ENCODE measurements around the gene TAF13.

Gene TAF13

GRCh38 chr1:109094377-109094803, 18.6 kb upstream of the TAF13 start:
- no peak overlapping the region for H3K4me3 ChIP-seq (replicated peaks in 1 of 2; ENCODE audit: low read depth in 2 of 2, low read length in 2 of 2)
- TF ChIP-seq, protein P1, sequence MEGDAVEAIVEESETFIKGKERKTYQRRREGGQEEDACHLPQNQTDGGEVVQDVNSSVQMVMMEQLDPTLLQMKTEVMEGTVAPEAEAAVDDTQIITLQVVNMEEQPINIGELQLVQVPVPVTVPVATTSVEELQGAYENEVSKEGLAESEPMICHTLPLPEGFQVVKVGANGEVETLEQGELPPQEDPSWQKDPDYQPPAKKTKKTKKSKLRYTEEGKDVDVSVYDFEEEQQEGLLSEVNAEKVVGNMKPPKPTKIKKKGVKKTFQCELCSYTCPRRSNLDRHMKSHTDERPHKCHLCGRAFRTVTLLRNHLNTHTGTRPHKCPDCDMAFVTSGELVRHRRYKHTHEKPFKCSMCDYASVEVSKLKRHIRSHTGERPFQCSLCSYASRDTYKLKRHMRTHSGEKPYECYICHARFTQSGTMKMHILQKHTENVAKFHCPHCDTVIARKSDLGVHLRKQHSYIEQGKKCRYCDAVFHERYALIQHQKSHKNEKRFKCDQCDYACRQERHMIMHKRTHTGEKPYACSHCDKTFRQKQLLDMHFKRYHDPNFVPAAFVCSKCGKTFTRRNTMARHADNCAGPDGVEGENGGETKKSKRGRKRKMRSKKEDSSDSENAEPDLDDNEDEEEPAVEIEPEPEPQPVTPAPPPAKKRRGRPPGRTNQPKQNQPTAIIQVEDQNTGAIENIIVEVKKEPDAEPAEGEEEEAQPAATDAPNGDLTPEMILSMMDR (IDR thresholded peaks at IDR 0.05; ENCODE audit: low read depth, low read length), result no peak
- peak in 1 of 2 donors; percentile 36 for DNase-seq (ENCODE audit: low read depth in 2 of 2)

GRCh38 chr1:109091839-109092193, 16.0 kb upstream of the TAF13 start:
- TF ChIP-seq, protein P1 (IDR thresholded peaks at IDR 0.05; ENCODE audit: low read depth, low read length), result no peak
- H3K4me3 ChIP-seq (replicated peaks in 1 of 2; ENCODE audit: low read depth in 2 of 2, low read length in 2 of 2), result peak overlapping the region; percentile 82 to 88
- DNase-seq (ENCODE audit: low read depth in 2 of 2), result peak; percentile 25 to 54

DNA sequence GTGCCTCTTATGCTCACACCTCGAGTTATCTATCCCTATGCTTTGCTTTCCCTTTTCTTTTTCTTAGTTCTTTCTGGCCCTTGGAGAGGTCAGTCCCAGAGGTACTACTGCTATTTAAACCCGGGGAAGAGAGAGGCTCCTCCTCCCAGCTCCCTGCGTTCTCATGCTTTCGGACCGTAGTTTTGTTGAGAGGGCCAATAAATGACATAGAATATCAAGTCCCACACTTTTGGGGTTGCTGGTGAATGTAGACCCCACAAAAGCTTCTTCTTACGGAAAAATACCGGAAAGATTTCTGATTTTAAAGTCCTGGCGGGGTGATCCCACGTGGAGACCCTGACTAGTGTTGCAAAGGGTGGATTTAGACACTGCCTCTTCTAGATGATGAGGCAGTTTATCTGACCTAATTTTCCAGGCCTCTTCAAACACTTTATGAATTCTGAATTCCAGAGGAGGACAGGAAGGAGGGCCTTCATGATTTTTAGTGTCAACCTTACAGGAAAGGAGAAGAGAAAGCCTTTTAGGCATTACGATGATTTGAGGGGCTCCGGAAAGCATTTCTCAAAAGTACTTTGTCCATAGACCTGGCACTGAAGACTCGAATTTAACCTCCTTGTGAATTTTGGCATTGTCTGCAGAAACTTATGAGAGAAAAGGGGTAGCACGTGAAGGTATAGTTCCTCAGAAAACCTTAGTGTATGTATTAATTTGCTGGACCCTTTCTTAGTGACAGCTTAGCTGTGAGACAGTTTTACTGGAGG, 15.5 kb upstream of the TAF13 start:
- peak; percentile 67 to 74 for DNase-seq (ENCODE audit: low read depth in 2 of 2)
- TF ChIP-seq, protein P1 (IDR thresholded peaks at IDR 0.05; ENCODE audit: low read depth, low read length), result no peak
- H3K4me3 ChIP-seq (replicated peaks in 1 of 2; ENCODE audit: low read depth in 2 of 2, low read length in 2 of 2), result peak overlapping the region; percentile 82 to 88

DNA sequence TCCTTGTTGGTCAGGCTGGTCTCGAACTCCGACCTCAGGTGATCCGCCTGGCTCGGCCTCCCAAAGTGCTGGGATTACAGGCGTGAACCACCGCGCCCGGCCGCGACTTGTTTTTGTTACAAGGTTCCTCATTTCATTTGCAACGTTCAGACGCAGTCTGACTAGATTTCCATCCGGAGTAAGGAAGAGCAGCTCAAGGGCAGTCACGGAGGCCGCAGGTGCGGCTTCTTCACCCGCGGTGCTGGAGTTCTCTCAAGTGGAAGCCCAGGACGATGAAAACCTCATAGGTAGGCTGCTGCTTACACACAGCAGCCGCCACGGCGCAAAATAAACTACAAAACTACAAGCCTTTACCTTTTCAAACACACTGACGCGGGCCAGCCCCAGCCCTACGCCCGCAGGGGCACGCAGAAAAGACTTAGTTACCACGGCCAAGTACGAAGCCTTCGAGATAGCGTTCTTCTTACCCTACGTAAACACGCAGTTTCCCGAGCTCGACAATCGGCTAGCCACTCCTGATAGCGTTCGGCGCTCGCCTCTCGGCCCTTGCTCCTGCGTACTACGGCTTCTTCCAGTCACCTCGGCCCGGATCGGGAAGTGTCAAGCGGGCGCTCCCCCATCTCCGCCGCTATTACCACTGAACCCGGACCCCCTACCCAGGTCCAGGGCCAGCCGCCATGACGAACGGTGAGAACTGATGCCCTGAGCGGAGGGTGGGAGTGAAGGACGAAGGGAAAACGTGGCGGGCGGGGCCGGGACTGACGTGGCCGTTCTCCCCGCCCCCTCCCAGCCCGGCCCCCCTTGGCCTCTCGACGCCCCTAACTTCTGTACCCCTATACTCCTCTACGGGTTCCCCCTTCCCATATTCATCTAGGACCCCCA, 14.6 kb upstream of the TAF13 start, which contains the start of gene TMEM167B:
TMEM167B (plus strand) TSS at position 569 of the 882 bp plus-strand sequence; CDS start at position 678, 109 bp downstream.
- peak within 1 kb of the TSS; percentile 82 to 88 for H3K4me3 ChIP-seq (replicated peaks in 1 of 2; ENCODE audit: low read depth in 2 of 2, low read length in 2 of 2)
- peak; percentile 96 for DNase-seq (ENCODE audit: low read depth in 2 of 2)
- TF ChIP-seq, protein P1 (IDR thresholded peaks at IDR 0.05; ENCODE audit: low read depth, low read length), result no peak

DNA sequence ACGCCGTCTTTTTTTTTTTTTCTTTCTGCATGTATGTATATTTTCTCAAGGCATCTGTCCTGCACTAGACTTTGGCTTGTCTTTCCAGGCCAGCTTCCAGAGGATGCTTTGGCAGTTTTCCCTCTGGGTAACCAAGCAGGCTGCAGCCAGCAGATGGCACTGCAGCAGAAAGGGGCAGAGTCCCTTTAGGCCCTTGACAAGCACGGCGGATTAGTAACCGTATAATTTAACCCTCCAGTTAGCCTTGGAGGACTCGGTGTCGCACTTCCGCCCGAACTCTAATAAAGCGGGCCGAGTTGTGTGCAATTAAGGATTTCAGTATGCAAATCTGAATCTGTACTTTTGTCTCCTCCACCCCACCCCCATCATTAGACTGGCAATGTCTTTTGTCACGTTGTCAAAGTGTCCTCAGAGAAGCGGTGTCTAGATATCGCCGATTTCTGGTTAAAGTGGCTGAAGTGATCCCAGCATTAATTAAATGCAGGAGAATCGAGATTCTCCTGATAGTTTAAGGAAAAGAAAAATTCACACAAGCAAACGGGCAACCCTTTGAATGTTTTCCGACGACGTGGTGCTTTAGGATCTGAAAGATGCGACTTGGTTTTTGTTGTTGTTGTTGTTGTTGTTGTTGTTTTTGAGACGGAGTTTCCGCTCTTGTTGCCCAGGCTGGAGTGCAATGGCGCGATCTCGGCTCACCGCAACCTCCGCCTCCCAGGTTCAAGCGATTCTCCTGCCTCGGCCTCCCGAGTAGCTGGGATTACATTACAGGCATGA, 13.6 kb upstream of the TAF13 start:
- TF ChIP-seq, protein P1 (IDR thresholded peaks at IDR 0.05; ENCODE audit: low read depth, low read length), result peak; percentile 62
- H3K4me3 ChIP-seq (replicated peaks in 1 of 2; ENCODE audit: low read depth in 2 of 2, low read length in 2 of 2), result no peak overlapping the region
- peak; percentile 14 to 61 for DNase-seq (ENCODE audit: low read depth in 2 of 2)
